Body of pancreas (tissue), 4 donors: ENCODE measurements around the gene CLEC16A. TPM values are rescaled to one million over a fixed set of nuclear protein-coding genes. Genes with fewer than 3 reads are reported as not detected.

Experiments used
- ATAC-seq: fragments of 150-250 bp; one replicate; pipeline ENCODE4 v1.9.1; 2016
- DNase-seq, 4 donors: peaks; one replicate each; pipeline ENCODE4 v3.0.0-alpha.2; 2019
- H3K27ac ChIP-seq, 4 donors: fragments of 200-600 bp; sonication (generic); 1 replicate in 3 of 4; 2 replicates in 1 of 4; pipeline versions ENCODE4 v1.5.1 to v1.6.1; 2016 to 2019; ENCODE audit warnings: mild to moderate bottlenecking in 1 of 4, mixed read lengths in 1 of 4, moderate library complexity in 1 of 4
- H3K27me3 ChIP-seq, 2 donors: fragments of 200-600 bp; sonication (generic); one replicate each; pipeline ENCODE4 v1.6.0; 2016; ENCODE audit warnings: mild to moderate bottlenecking in 1 of 2
- H3K36me3 ChIP-seq, 2 donors: fragments of 200-600 bp; sonication (generic); replicated peaks in 1 of 2; 2 replicates each; pipeline ENCODE4 v1.5.1; 2016; ENCODE audit warnings: low read depth in 2 of 2; ENCODE audit not compliant: insufficient read depth in 1 of 2
- H3K4me1 ChIP-seq: fragments of 200-600 bp; sonication (generic); one replicate; pipeline ENCODE4 v1.6.0; 2016
- H3K4me3 ChIP-seq, 2 donors: fragments of 200-600 bp; sonication (generic); 1 replicate in 1 of 2; 2 replicates in 1 of 2; pipeline ENCODE4 v1.5.1; 2016 to 2019
- H3K9me3 ChIP-seq, 3 donors: fragments of 200-600 bp; sonication (generic); 1 replicate in 2 of 3; 2 replicates in 1 of 3; pipeline ENCODE4 v1.5.1; 2016
- CTCF ChIP-seq, 7 experiments: fragments of 450-650 bp in 4 of 7; fragments of 200-600 bp in 3 of 7; sonication (generic) in 3 of 7; IDR thresholded peaks; one replicate each; pipeline ENCODE4 v1.5.1; 2016 to 2019; ENCODE audit warnings: antibody characterized with exemption in 7 of 7
- POLR2A ChIP-seq, 3 donors: fragments of 450-650 bp; IDR thresholded peaks; one replicate each; pipeline ENCODE4 v1.6.1; 2016; ENCODE audit warnings: antibody characterized with exemption in 3 of 3, mild to moderate bottlenecking in 2 of 3
- WGBS, 2 donors: methylation state at CpG; one replicate each; pipeline ENCODE4 v1.1.5; 2017; 5-methylcytosine and 5-hydroxymethylcytosine counted together
- intact Hi-C: fragments of 100-400 bp; cut with DNase I; formaldehyde crosslinking; loops from one replicate; pipeline ENCODE4 v1.15.1; 2023
- total RNA-seq, 2 donors: library from RNA; depleted of rRNA; stranded (reverse); fragments of >200 nt; gene quantifications; one replicate each; pipeline ENCODE4 v1.1.0, GENCODE V29; 2016

CLEC16A gene
- total RNA-seq, 2 donors from 2014 or later: 15.0 to 21.4 TPM

GRCh38 chr16:11210260-11210659 is 265.9 kb downstream of the CLEC16A start:
- Histone ChIP-seq H3K36me3 (no peaks in the 10 kb centered on the region), H3K9me3 (no peaks in the 10 kb centered on the region), H3K4me1 (peaks cover 11% of the 10 kb centered on the region), H3K4me3 (no peak overlapping the region), H3K27me3 (no peaks in the 10 kb centered on the region), H3K27ac (no peak overlapping the region)
- DNase-seq: no peak
- WGBS, 2 donors: 65 to 75% methylated on average over 10 of the region's 11 CpGs
- intact Hi-C loops: no loop called here
- TF ChIP-seq CTCF (IDR thresholded peaks at IDR 0.05) (no peak), POLR2A (IDR thresholded peaks at IDR 0.05) (no peak)
- no peak for ATAC-seq

DNA sequence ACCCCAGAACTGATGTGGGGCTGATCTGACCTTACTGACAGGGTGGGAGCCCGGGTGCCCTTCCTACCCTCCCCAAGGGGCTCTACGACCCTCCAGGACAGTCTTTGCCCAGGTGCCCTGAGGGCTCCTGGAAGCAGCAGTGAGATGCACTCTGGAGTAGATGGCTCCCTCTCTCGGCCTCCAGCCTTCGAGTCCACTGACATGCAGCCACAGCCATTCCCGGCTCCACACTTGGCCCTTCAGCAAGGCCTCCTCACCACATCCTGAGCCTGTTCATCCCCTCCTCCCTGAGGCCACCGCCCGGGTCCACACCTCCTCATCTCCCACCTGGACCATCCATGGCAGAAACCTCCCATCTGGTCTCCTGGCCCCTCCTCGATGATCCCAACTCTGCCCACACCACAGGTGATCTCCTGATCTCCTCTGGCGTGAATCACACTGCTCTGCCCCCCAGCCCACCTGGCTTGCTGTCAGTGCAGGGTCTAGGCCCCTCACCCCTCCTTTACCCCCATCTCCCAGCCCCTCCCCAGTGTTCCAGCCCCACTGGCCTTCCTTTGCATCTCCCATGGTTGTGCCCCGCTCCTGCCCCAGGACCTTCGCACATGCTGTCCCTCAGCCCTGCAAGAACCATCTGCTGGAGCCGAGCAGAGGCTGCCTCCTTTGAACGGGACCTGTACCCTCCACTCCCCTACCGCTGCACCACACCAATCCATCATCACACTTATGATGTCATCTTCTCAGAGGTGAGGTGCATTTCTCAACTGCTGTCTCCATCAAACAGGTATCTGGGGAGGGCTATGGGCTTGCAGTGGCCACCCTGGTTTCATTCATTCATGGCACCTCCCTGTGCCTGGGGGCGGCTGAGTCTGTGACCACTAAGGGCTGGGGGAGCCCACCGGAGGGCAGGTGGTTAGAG is 267.0 kb downstream of the CLEC16A start:
- H3K27ac ChIP-seq: no peak overlapping the region
- WGBS, 2 donors: 43 to 45% methylated on average over 16 of the region's 16 CpGs
- peaks cover 0 to 5% (median 0%) of the 10 kb centered on the region in 3 donors for H3K9me3 ChIP-seq
- no peaks in the 10 kb centered on the region for H3K36me3 ChIP-seq
- intact Hi-C loops: no loop called here
- no peak overlapping the region for H3K4me3 ChIP-seq
- ATAC-seq (no peak), DNase-seq (no peak)
- TF ChIP-seq CTCF (IDR thresholded peaks at IDR 0.05) (no peak), POLR2A (IDR thresholded peaks at IDR 0.05) (no peak)
- no peaks in the 10 kb centered on the region for H3K27me3 ChIP-seq
- peaks cover under 1% of the 10 kb centered on the region for H3K4me1 ChIP-seq

DNA sequence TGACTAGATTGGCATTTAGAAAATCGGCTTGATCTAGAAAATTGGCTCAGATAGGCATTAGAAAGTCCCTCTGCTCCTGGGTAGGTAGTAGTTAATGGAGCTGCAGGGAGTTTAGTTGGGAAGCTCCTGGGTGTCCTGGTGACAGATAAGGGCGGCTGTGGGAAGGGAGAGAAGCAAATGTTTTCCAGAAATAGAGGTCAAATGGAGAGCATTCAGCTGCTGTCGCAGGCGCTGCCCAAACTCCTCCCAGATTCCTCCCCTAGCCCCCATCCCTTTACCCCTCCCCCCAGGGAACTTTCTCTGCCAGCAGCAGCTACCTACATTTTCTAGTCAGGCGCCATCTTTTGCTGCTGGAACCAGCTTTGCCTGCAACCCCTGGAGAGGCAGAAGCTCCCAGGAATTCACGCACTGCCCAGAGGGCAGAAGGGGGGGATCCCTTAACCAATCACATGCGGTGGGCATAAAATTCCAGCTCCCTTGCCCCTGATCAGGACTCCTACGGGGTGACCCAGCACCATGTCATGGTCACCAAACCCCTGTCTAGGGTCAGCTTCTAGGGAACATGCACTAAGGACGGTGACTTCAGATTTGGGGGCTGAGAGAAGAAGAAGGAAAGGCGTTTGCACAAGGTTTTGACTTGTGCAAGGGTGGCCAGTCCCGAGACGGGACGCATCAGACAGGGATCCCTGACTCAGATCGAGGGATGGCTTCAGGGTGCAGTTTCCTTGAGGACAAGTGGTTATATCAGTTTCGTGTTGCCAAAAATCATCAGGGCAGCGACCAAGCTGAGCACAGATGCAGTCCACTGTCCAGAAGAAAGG is 267.8 kb downstream of the CLEC16A start:
- intact Hi-C loops: no loop called here
- Histone ChIP-seq H3K27ac (no peak overlapping the region), H3K4me1 (no peaks in the 10 kb centered on the region), H3K36me3 (no peaks in the 10 kb centered on the region), H3K9me3 (peaks cover 0 to 6% (median 0%) of the 10 kb centered on the region in 3 donors), H3K4me3 (no peak overlapping the region), H3K27me3 (no peaks in the 10 kb centered on the region)
- TF ChIP-seq CTCF (IDR thresholded peaks at IDR 0.05) (no peak), POLR2A (IDR thresholded peaks at IDR 0.05) (no peak)
- WGBS, 2 donors: 57 to 61% methylated on average over 15 of the region's 16 CpGs
- ATAC-seq (peak; percentile 33), DNase-seq (no peak)

- 72 to 86% methylated on average over 6 to 16 of the region's 16 CpGs for WGBS, 2 donors
Measured at GRCh38 chr16:11212798-11213196, 268.4 kb downstream of the CLEC16A start.

More at GRCh38 chr16:11212798-11213196, 268.4 kb downstream of the CLEC16A start:
- H3K36me3 ChIP-seq: no peaks in the 10 kb centered on the region
- no peak for TF ChIP-seq CTCF (IDR thresholded peaks at IDR 0.05)
- no peak for TF ChIP-seq POLR2A (IDR thresholded peaks at IDR 0.05)
- H3K9me3 ChIP-seq: peaks cover 0 to 8% (median 0%) of the 10 kb centered on the region in 3 donors
- DNase-seq (no peak), ATAC-seq (peak; percentile 12)
- H3K4me1 ChIP-seq: no peaks in the 10 kb centered on the region
- no peak overlapping the region for H3K4me3 ChIP-seq
- H3K27me3 ChIP-seq: no peaks in the 10 kb centered on the region
- intact Hi-C loops: no loop called here
- H3K27ac ChIP-seq: no peak overlapping the region
